HG02678 (cell line): ENCODE data around the gene MESP2.

ENCODE experiments used
- ATAC-seq: cut with Tn5 transposase; IDR thresholded peaks from one replicate; pipeline ENCODE4 v1.9.1; 2021; ENCODE audit warnings: mild to moderate bottlenecking, moderate library complexity; ENCODE audit not compliant: unreplicated experiment

The MESP2 gene

GRCh38 chr15:89812847-89813320 lies 36.8 kb downstream of the MESP2 start:
- ATAC-seq: no peak

- ATAC-seq: no peak
These were observed 37.4 kb downstream of the MESP2 start for GRCh38 chr15:89813381-89814111.

GRCh38 chr15:89814112-89814742 lies 38.1 kb downstream of the MESP2 start:
- no peak for ATAC-seq

- ATAC-seq: no peak
These were observed 39.6 kb downstream of the MESP2 start for GRCh38 chr15:89815769-89816168.

GRCh38 chr15:89817701-89818280 lies 41.7 kb downstream of the MESP2 start:
- no peak for ATAC-seq

- ATAC-seq: no peak
These were observed 42.2 kb downstream of the MESP2 start for GRCh38 chr15:89818287-89818686.

GRCh38 chr15:89820666-89821611 lies 44.8 kb downstream of the MESP2 start:
- no peak for ATAC-seq

GRCh38 chr15:89822026-89822425 lies 45.9 kb downstream of the MESP2 start:
- ATAC-seq: no peak

GRCh38 chr15:89822611-89822950 lies 46.4 kb downstream of the MESP2 start:
- no peak for ATAC-seq

- ATAC-seq: no peak
These were observed 47.0 kb downstream of the MESP2 start for GRCh38 chr15:89822951-89823711.

GRCh38 chr15:89823836-89824606 lies 47.9 kb downstream of the MESP2 start:
- no peak for ATAC-seq

- ATAC-seq: no peak
These were observed 48.4 kb downstream of the MESP2 start for GRCh38 chr15:89824607-89824867.

- no peak for ATAC-seq
These were observed 49.3 kb downstream of the MESP2 start for GRCh38 chr15:89825271-89825940.

GRCh38 chr15:89826671-89827655 lies 50.8 kb downstream of the MESP2 start:
- ATAC-seq: no peak

GRCh38 chr15:89827829-89828228 lies 51.7 kb downstream of the MESP2 start:
- no peak for ATAC-seq
